Nucleus accumbens (tissue), 56 donors: ENCODE results near the gene RPS3.
A peak's percentile ranks its signal among the peaks of the same experiment; 100 is the strongest.
"Not testable (repeated sequence)": the region's sequence is repeated elsewhere in the genome, so short reads cannot be mapped to it uniquely, and the experiment has no call there.

Experiments
- DNase-seq, 56 donors: peaks; one replicate each; lab custom pipeline; 2025; lab: John Stamatoyannopoulos, UW

Gene RPS3

GRCh38 chr11:75378776-75379175 lies 20.5 kb upstream of the RPS3 start:
- not testable (repeated sequence) for DNase-seq

GRCh38 chr11:75380245-75380644 lies 19.1 kb upstream of the RPS3 start:
- DNase-seq = no peak

- DNase-seq = peak in 3 of 56 donors; percentile 7 to 10 (median 8)
Measured at GRCh38 chr11:75380716-75381420, 18.4 kb upstream of the RPS3 start.

- DNase-seq = no peak
Measured at GRCh38 chr11:75383246-75383645, 16.1 kb upstream of the RPS3 start.

GRCh38 chr11:75384438-75385080 lies 14.8 kb upstream of the RPS3 start:
- DNase-seq = peak in 52 of 56 donors; percentile 17 to 89 (median 63)

GRCh38 chr11:75386942-75387630 lies 12.2 kb upstream of the RPS3 start:
- no peak for DNase-seq

- DNase-seq = no peak
Measured at GRCh38 chr11:75387736-75388294, 11.5 kb upstream of the RPS3 start.

GRCh38 chr11:75388386-75389275 lies 10.7 kb upstream of the RPS3 start:
- peak in 46 of 56 donors; percentile 7 to 76 (median 37) for DNase-seq

GRCh38 chr11:75389276-75389605 lies 10.1 kb upstream of the RPS3 start:
- no peak for DNase-seq

- no peak for DNase-seq
Measured at GRCh38 chr11:75389925-75390324, 9.4 kb upstream of the RPS3 start.

GRCh38 chr11:75394085-75394840 lies 5.1 kb upstream of the RPS3 start:
- peak in 15 of 56 donors; percentile 0 to 53 (median 24) for DNase-seq

- no peak for DNase-seq
Measured at GRCh38 chr11:75398906-75399305, 412 bp upstream of the RPS3 start.

- DNase-seq = no peak
Measured at GRCh38 chr11:75400146-75400865, 988 bp downstream of the RPS3 start.

GRCh38 chr11:75402002-75402773 lies 2.9 kb downstream of the RPS3 start:
- no peak for DNase-seq

- no peak for DNase-seq
Measured at GRCh38 chr11:75403037-75403436, 3.7 kb downstream of the RPS3 start.

GRCh38 chr11:75403983-75404658 lies 4.8 kb downstream of the RPS3 start:
- no peak for DNase-seq

GRCh38 chr11:75406338-75406777 lies 7.0 kb downstream of the RPS3 start:
- no peak for DNase-seq

- DNase-seq = no peak
Measured at GRCh38 chr11:75408957-75409219, 9.6 kb downstream of the RPS3 start.
